GM19397 (cell line): Measurements from ENCODE around the gene LTO1.
A peak's percentile ranks its signal among the peaks of the same experiment; 100 is the strongest.

Experiments used
- ATAC-seq: cut with Tn5 transposase; IDR thresholded peaks from one replicate; pipeline ENCODE4 v1.9.1; 2021; ENCODE audit warnings: mild to moderate bottlenecking, moderate library complexity; ENCODE audit not compliant: unreplicated experiment

Gene LTO1, protein sequence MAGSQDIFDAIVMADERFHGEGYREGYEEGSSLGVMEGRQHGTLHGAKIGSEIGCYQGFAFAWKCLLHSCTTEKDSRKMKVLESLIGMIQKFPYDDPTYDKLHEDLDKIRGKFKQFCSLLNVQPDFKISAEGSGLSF

GRCh38 chr11:69674886-69675714, at the start of gene LTO1:
Gene LTO1 (minus strand): TSS chr11:69675353. CDS start chr11:69675239, 114 bp downstream.
- ATAC-seq, result peak; percentile 89

GRCh38 chr11:69721745-69722144, 46.6 kb upstream of the LTO1 start:
- ATAC-seq, result no peak

DNA sequence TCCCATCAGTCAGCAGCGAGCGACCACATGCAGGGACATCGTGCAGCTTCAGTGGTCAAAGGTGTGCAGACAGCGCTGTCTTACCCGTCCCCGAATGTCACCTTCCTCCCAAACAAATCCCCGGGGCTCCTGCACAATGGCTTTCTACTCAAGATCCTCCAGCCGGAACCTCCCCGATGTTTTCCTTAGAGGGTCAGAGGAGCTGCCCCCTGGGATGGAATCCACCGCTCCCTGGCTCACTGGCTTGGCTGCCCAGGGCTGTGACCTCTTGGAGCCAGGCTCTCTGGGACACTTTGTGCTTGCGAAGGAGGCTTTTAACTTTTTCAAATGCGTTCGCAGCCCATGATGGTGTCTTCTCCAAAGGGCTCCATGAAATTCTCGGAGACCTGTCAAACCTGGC, 46.0 kb upstream of the LTO1 start:
- ATAC-seq, result no peak

- no peak for ATAC-seq
These were observed 43.8 kb upstream of the LTO1 start for GRCh38 chr11:69718912-69719311.

DNA sequence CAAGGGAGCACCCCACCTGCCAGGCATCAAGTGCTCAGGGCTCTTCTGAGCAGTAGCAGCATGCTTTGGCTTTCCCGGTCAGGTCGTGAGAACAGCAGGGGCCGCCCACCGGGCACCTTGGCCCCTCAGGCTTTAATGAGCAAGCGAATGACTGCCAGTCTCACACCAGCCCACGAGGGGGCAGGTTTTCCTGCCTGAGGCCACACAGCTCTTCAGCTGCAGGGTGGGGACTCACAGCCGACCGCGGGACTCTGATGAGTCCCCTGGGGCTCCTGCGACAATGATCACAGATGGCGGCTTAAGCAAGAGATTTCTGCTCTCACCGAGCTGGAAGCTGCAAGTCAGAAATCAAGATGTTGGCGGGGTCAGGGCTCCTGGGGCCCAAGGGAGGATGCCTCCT, 43.0 kb upstream of the LTO1 start:
- no peak for ATAC-seq

- no peak for ATAC-seq
These were observed 42.0 kb upstream of the LTO1 start for GRCh38 chr11:69716891-69717747.

DNA sequence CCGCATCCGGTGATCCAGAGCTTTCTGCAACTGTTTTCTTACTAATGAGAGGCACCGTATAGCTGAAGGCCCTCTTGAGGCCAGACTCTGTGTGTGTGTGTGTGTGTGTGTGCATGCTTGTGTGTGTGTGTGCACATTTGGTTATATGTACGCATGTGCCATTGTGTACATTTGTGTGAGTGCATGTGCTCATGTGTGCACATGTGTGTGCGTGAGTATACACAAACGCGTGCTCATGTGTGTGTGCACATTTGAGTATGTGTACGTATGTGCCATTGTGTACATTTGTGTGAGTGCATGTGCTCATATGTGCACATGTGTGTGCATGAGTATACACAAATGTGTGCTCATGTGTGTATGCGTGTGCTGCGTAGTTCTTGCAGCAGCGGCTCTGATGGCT, 40.9 kb upstream of the LTO1 start:
- ATAC-seq, result no peak

DNA sequence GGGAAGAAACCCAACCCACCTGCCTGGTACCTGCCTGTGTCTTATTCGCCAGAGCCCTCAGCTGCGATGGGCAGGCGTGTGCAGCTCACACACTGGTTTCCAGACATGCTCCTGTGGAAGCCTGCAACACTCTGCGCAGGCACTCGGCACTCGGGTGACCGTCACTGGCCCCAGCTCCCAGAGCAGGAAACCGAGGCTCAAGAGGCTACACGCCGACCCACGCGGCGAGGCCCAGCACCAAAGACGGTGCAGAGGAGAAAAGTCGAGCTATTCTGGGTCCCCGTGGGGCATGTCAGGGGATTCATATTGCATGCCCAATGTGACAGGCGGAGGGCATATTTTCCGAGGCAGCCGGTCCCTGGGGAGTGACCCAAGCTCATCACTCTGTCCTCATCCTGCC, 40.3 kb upstream of the LTO1 start:
- no peak for ATAC-seq

- no peak for ATAC-seq
These were observed 37.0 kb upstream of the LTO1 start for GRCh38 chr11:69711822-69712801.

- ATAC-seq, result no peak
These were observed 33.7 kb upstream of the LTO1 start for GRCh38 chr11:69708736-69709401.

- no peak for ATAC-seq
These were observed 32.0 kb upstream of the LTO1 start for GRCh38 chr11:69707176-69707575.

- no peak for ATAC-seq
These were observed 31.0 kb upstream of the LTO1 start for GRCh38 chr11:69705901-69706787.

GRCh38 chr11:69705351-69705811, 30.2 kb upstream of the LTO1 start:
- no peak for ATAC-seq

- ATAC-seq, result no peak
These were observed 29.5 kb upstream of the LTO1 start for GRCh38 chr11:69704508-69705253.

GRCh38 chr11:69703768-69704507, 28.8 kb upstream of the LTO1 start, which contains the start of gene FGF19:
Gene FGF19 (minus strand): TSS chr11:69704022. CDS start chr11:69703876, 146 bp downstream.
- ATAC-seq, result no peak

DNA sequence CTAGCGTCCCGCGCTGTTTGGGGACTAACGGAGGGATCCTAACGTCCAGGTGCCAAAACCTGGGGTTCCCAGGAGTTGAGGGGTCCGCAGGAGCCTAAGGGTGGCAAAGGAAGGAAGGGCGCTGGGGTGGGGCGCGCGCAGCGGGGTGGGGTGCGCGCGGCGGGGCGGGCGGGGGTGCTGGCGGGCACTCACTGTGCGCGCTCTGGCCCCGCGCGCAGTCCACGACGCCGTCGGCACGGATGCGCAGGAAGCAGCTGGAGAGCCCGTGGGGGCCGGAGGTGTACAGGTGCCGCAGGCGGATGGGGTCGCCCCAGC, 28.3 kb upstream of the LTO1 start:
- ATAC-seq, result no peak

- ATAC-seq, result no peak
These were observed 27.8 kb upstream of the LTO1 start for GRCh38 chr11:69702769-69703452.
